Lower leg skin (tissue), 3 donors: Measurements from ENCODE around the gene STATH.

Experiments
- POLR2A ChIP-seq, 2 donors: fragments of 450-650 bp; IDR thresholded peaks; one replicate each; pipeline ENCODE4 v1.6.1; 2016 to 2017; ENCODE audit warnings: antibody characterized with exemption in 2 of 2, mild to moderate bottlenecking in 1 of 2, moderate library complexity in 1 of 2
- TF ChIP-seq, protein P1 (sequence below), 3 donors: fragments of 450-650 bp; IDR thresholded peaks; one replicate each; pipeline ENCODE4 v1.5.1; 2016; ENCODE audit warnings: antibody characterized with exemption in 3 of 3, mild to moderate bottlenecking in 3 of 3, moderate library complexity in 2 of 3

- TF ChIP-seq POLR2A (IDR thresholded peaks at IDR 0.05) = no peak
- TF ChIP-seq, protein P1, sequence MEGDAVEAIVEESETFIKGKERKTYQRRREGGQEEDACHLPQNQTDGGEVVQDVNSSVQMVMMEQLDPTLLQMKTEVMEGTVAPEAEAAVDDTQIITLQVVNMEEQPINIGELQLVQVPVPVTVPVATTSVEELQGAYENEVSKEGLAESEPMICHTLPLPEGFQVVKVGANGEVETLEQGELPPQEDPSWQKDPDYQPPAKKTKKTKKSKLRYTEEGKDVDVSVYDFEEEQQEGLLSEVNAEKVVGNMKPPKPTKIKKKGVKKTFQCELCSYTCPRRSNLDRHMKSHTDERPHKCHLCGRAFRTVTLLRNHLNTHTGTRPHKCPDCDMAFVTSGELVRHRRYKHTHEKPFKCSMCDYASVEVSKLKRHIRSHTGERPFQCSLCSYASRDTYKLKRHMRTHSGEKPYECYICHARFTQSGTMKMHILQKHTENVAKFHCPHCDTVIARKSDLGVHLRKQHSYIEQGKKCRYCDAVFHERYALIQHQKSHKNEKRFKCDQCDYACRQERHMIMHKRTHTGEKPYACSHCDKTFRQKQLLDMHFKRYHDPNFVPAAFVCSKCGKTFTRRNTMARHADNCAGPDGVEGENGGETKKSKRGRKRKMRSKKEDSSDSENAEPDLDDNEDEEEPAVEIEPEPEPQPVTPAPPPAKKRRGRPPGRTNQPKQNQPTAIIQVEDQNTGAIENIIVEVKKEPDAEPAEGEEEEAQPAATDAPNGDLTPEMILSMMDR (IDR thresholded peaks at IDR 0.05) = no peak
Measured at GRCh38 chr4:69965628-69966027, 30.1 kb upstream of the STATH start, which contains the start of gene CSN2.
